Endothelial cell of umbilical vein (primary cell): ENCODE measurements around the gene SERBP1. TPM values are rescaled to one million over a fixed set of nuclear protein-coding genes. Genes with fewer than 3 reads are reported as not detected.
A peak's percentile ranks its signal among the peaks of the same experiment; 100 is the strongest.

ENCODE experiments used
- BruUV-seq: library from RNA; stranded (reverse); fragments of 400-500 nt; replicated peaks from 2 replicates; lab custom pipeline; 2021; lab: Mats Ljungman, UMichigan
- CTCF ChIA-PET: fragments of 300-600, 350-600 bp; sonication (Branson Sonifier 250); formaldehyde crosslinking; loops from one replicate; lab custom pipeline; 2021; ENCODE audit warnings: antibody characterized with exemption, inconsistent platforms; lab: Charles Lee
- POLR2A ChIA-PET: fragments of 300-600, 350-600 bp; sonication (Branson Sonifier 250); formaldehyde crosslinking; loops from one replicate; lab custom pipeline; 2021; ENCODE audit warnings: antibody characterized with exemption, inconsistent platforms; lab: Charles Lee
- DNase-seq: peaks from one replicate; pipeline ENCODE4 v3.0.0-alpha.2; 2011; ENCODE audit warnings: low read depth, low spot score
- FAIRE-seq: peaks from 2 replicates; lab custom pipeline; 2011; peaks lifted over from hg19 to GRCh38; lab: Jason Lieb, UNC
- H2AFZ ChIP-seq: 2 replicates; pipeline ENCODE4 v1.6.0; 2012; ENCODE audit warnings: low read depth, low read length, control low read depth, inconsistent platforms
- H3K27ac ChIP-seq: 2 replicates; pipeline ENCODE4 v1.5.1; 2011; ENCODE audit warnings: low read depth, mild to moderate bottlenecking, control low read depth, low read length, moderate library complexity; ENCODE audit not compliant: insufficient read depth
- H3K27me3 ChIP-seq, 2 experiments: 2 replicates each; pipeline versions ENCODE4 v1.6.0 to v1.6.1; 2011; ENCODE audit warnings: low read length in 2 of 2, mixed read lengths in 1 of 2; ENCODE audit not compliant: control insufficient read depth in 2 of 2, insufficient read depth in 2 of 2
- H3K36me3 ChIP-seq, 2 experiments: 2 replicates in 1 of 2; 3 replicates in 1 of 2; pipeline ENCODE4 v1.5.1; 2011; ENCODE audit warnings: low read length in 2 of 2, mild to moderate bottlenecking in 1 of 2, moderate library complexity in 1 of 2; ENCODE audit not compliant: control insufficient read depth in 2 of 2, insufficient read depth in 2 of 2; ENCODE audit errors: extremely low read depth in 1 of 2
- H3K4me1 ChIP-seq: 3 replicates; pipeline ENCODE4 v1.5.1; 2011; ENCODE audit warnings: mild to moderate bottlenecking, low read length; ENCODE audit not compliant: control insufficient read depth, insufficient read depth; ENCODE audit errors: extremely low read depth
- H3K4me2 ChIP-seq: 2 replicates; pipeline ENCODE4 v1.6.1; 2011; ENCODE audit warnings: low read length, control low read depth, mixed read lengths; ENCODE audit not compliant: insufficient read depth
- H3K4me3 ChIP-seq, 3 experiments: fragments of 200-600 bp in 1 of 3; sonication (generic), shearing (Covaris generic) in 1 of 3; replicated peaks in 1 of 3; 2 replicates each; pipeline ENCODE4 v1.5.1; 2011 to 2016; ENCODE audit warnings: control low read depth in 3 of 3, low read length in 3 of 3, mild to moderate bottlenecking in 2 of 3, inconsistent platforms in 1 of 3, low read depth in 1 of 3, moderate library complexity in 1 of 3; ENCODE audit not compliant: insufficient read depth in 1 of 3
- H3K79me2 ChIP-seq: 2 replicates; pipeline ENCODE4 v1.6.0; 2012; ENCODE audit warnings: low read length, inconsistent platforms; ENCODE audit not compliant: control insufficient read depth, insufficient read depth
- H3K9ac ChIP-seq: replicated peaks from 2 replicates; pipeline ENCODE3; 2011; ENCODE audit warnings: low read length, control low read depth; ENCODE audit not compliant: insufficient read depth; ENCODE audit errors: extremely low read depth
- H3K9me1 ChIP-seq: replicated peaks from 3 replicates; pipeline ENCODE4 v1.6.0; 2011; ENCODE audit warnings: mild to moderate bottlenecking, low read length; ENCODE audit not compliant: control insufficient read depth, insufficient read depth; ENCODE audit errors: extremely low read depth
- H3K9me3 ChIP-seq: replicated peaks from 2 replicates; pipeline ENCODE4 v1.5.1; 2012; ENCODE audit warnings: low read length, inconsistent platforms; ENCODE audit not compliant: control insufficient read depth, insufficient read depth
- H4K20me1 ChIP-seq: replicated peaks from 2 replicates; pipeline ENCODE3; 2011; ENCODE audit warnings: mild to moderate bottlenecking, low read length; ENCODE audit not compliant: control insufficient read depth, insufficient read depth; ENCODE audit errors: extremely low read depth
- CTCF ChIP-seq, 2 donors: IDR thresholded peaks; 1 replicate in 1 of 2; 2 replicates in 1 of 2; pipeline ENCODE4 v1.5.1; 2011; ENCODE audit warnings: low read length in 2 of 2, mild to moderate bottlenecking in 2 of 2, moderate library complexity in 2 of 2, control low read depth in 1 of 2, inconsistent platforms in 1 of 2, low read depth in 1 of 2; ENCODE audit not compliant: insufficient read depth in 1 of 2; ENCODE audit errors: extremely low read depth in 1 of 2
- EZH2 ChIP-seq: IDR thresholded peaks from 2 replicates; pipeline ENCODE4 v1.6.1; 2012; ENCODE audit warnings: borderline replicate concordance, low read depth, mild to moderate bottlenecking, moderate library complexity, low read length, inconsistent platforms; ENCODE audit not compliant: severe bottlenecking
- FOS ChIP-seq: IDR thresholded peaks from 2 replicates; pipeline ENCODE4 v1.6.1; 2011; ENCODE audit warnings: mild to moderate bottlenecking, low read length, moderate library complexity, borderline replicate concordance; ENCODE audit not compliant: insufficient read depth
- GATA2 ChIP-seq: IDR thresholded peaks from 2 replicates; pipeline ENCODE4 v1.7.0; 2011; ENCODE audit warnings: low read depth, mild to moderate bottlenecking, moderate library complexity, mixed read lengths, low read length; ENCODE audit not compliant: insufficient read length, insufficient read depth
- MAX ChIP-seq: IDR thresholded peaks from 2 replicates; pipeline ENCODE4 v1.6.1; 2011; ENCODE audit not compliant: insufficient read depth, insufficient read length
- POLR2A ChIP-seq: IDR thresholded peaks from 2 replicates; pipeline ENCODE4 v1.6.1; 2012; ENCODE audit warnings: low read depth, mild to moderate bottlenecking, control low read depth, low read length
- POLR2AphosphoS5 ChIP-seq: IDR thresholded peaks from 2 replicates; pipeline ENCODE4 v1.6.1; 2012; ENCODE audit warnings: low read depth, mild to moderate bottlenecking, control low read depth, low read length, moderate library complexity; ENCODE audit not compliant: insufficient read depth
- dilution Hi-C: fragments of 300-500 bp; cut with MboI; formaldehyde crosslinking; loops from one replicate; pipeline ENCODE4 v1.15.0; 2019; ENCODE audit warnings: low sequenced_read_pairs; ENCODE audit not compliant: extremely low pct_ligation_motif_present
- intact Hi-C: fragments of 100-400 bp; cut with micrococcal nuclease; formaldehyde crosslinking; loops from one replicate; pipeline ENCODE4 v1.10.0; 2022
- polyA plus RNA-seq, 4 experiments: library from polyadenylated mRNA; depleted of rRNA in 3 of 4; stranded (reverse) in 3 of 4; unstranded in 1 of 4; fragments of >200 nt; gene quantifications; 2 replicates each; pipeline versions ENCODE4 v1.2.1 to v1.2.3, GENCODE V29; 2011 to 2012; ENCODE audit warnings: missing spikeins in 1 of 4
- total RNA-seq: library from RNA; stranded (reverse); gene quantifications from 2 replicates; pipeline ENCODE4 v1.2.3, GENCODE V29; 2021

SERBP1 gene
- total and polyA plus RNA-seq, 2 donors (not counting 3 experiments of a cell fraction or from before 2014, with no cell fraction given) = 145 to 293 TPM

DNA sequence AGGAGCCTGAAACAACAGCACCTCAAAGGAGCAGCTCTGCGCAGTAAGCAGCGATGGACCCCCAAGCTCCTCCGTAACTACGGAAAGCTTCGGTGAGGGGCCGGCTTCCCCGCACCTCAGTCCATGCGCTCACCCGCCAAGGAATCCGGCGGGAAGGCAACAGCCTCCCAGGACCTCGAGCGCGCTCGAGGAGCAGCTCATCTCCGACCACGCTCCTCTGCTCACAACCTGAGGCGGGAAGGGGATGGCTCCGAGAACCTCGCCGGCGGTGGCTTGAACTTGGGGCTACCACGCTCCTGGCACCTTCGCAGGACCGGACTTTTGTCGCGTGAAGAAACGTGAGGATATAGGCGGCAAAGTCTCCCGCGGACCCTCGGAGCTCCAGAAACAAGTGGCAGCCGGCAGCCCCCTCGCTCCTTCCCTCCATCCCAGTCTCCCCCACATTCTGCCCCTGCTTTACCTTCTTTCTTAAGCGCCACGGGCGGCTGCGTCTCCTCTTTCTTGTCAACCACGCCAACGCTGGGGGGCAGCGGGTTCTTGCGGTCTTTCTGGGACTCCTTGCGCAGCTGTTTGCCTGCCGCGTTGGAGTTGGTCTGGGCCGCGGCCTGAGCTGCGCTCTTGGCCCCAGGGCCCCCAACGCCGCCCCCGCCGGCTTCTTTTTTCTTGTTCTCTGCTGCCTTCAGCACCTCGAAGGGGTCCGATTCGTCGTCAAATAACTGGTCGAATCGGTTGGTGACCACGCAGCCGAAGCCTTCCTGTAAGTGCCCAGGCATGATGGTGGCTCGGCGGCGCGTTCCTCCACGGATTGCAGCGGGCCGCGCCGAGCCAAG lies 459 bp downstream of the SERBP1 start:
- no peaks in the 10 kb centered on the region for H3K27me3 ChIP-seq
- peak; percentile 48 for DNase-seq
- H3K36me3 ChIP-seq = peaks cover 2 to 11% of the 10 kb centered on the region in 2 experiments
- peak overlapping the region; percentile 95 for H3K9ac ChIP-seq
- H4K20me1 ChIP-seq = peaks cover 23% of the 10 kb centered on the region
- H3K9me3 ChIP-seq = no peaks in the 10 kb centered on the region
- CTCF ChIA-PET = interaction anchor here (1.0 to 5.0 kb wide), 9 partner anchors 9 to 218 kb away, joined by 3 to 47 read pairs (median 5); no protein-coding TSS in a partner anchor
- peak overlapping the region; percentile 92 to 99 (median 93) for H3K4me3 ChIP-seq
- dilution Hi-C loops = no loop called here
- TF ChIP-seq GATA2 (no peak), POLR2AphosphoS5 (peak; percentile 64), CTCF (IDR thresholded peaks at IDR 0.05; ENCODE audit: extremely low read depth in 1 of 2, insufficient read depth in 1 of 2, low read depth in 1 of 2, low read length in 2 of 2) (no peak), MAX (no peak), EZH2 (no peak), FOS (no peak), POLR2A (peak; percentile 16)
- intact Hi-C loops = loop anchor here (1.0 kb wide), 5 partner anchors 39 to 256 kb away; partner anchors contain the start of gene GADD45A
- peaks cover 55% of the 10 kb centered on the region for H3K79me2 ChIP-seq
- POLR2A ChIA-PET = interaction anchor here (0.6 to 1.8 kb wide), 2 partner anchors 50 to 52 kb away, joined by 4 to 5 read pairs; no protein-coding TSS in a partner anchor
- H3K4me2 ChIP-seq = peak overlapping the region; percentile 99
- H2AFZ ChIP-seq = peak overlapping the region; percentile 62
- no peaks in the 10 kb centered on the region for H3K9me1 ChIP-seq
- peak overlapping the region; percentile 73 for H3K27ac ChIP-seq
- BruUV-seq = no TSS peak
- FAIRE-seq = no peak
- H3K4me1 ChIP-seq = peaks cover 27% of the 10 kb centered on the region
